GM18907 (cell line): ENCODE measurements around the gene SUCLA2.

Source experiments
- ATAC-seq: cut with Tn5 transposase; IDR thresholded peaks from one replicate; pipeline ENCODE4 v1.9.1; 2021; ENCODE audit warnings: mild to moderate bottlenecking, moderate library complexity; ENCODE audit not compliant: unreplicated experiment

Gene SUCLA2

GRCh38 chr13:47904241-47904640 lies 96.8 kb downstream of the SUCLA2 start:
- ATAC-seq, result no peak

- no peak for ATAC-seq
These were observed 97.2 kb downstream of the SUCLA2 start for GRCh38 chr13:47903836-47904235.

DNA sequence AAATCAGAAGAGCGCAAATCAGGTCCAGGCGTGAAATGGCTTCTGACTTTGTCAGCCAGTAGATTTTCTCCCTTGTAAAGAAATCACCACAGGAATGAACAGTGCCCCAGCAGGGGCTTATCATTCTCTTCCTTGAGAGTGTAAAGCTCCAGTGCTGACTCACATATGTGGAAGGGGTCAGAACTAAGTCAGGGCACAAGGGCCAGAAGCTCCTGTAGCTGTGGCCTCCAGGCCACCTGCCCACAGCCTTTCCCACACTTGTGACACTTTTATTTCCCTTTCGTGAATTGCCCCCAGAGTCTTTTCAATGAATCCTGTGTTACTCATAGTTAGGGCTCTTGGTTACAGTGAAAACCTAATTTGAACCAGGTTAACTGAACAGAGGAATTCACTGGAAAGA lies 99.6 kb downstream of the SUCLA2 start:
- no peak for ATAC-seq

DNA sequence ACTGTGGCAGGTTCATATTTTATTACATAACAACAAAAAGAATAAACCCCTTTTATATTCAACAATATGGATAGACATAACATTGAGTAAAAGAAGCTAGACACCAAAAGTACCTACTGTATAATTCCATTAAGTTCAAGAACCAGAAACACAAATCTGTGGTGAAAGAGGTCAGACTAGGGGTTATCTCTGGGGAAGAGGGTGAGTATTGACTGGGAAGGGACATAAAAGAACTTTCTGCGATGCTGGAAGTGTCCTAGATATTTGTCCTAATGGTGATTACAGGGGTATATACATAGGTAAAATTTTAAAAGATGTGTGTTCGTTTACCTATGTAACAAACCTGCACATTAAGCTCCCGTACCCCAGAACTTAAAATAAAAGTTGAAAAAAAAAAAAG lies 103.0 kb downstream of the SUCLA2 start:
- ATAC-seq, result no peak

GRCh38 chr13:47897411-47898050 lies 103.5 kb downstream of the SUCLA2 start:
- ATAC-seq, result no peak

DNA sequence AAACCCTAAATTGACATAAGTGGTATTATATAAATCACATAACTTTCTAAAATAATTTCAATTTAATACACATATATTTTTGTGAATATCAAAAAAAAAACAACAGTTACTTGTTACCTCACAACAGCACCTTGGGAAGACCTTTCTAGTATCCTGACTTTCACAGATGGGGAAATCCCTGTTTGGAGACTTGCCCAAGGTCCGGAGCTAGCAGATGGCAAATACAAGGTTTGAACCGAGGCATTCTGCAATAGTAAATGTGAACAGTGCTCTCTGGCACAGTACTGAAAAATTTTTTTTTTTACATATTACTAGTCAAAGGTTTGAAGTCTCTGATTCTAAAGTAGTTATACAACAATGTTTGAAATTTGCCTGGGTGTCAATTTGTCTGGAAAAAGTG lies 104.5 kb downstream of the SUCLA2 start:
- no peak for ATAC-seq

GRCh38 chr13:47896111-47896510 lies 105.0 kb downstream of the SUCLA2 start:
- ATAC-seq, result no peak

- no peak for ATAC-seq
These were observed 107.5 kb downstream of the SUCLA2 start for GRCh38 chr13:47893527-47893926.
